ENCODE results near the gene TBC1D14.
A peak's percentile ranks its signal among the peaks of the same experiment; 100 is the strongest.
"Not testable (repeated sequence)": the region's sequence is repeated elsewhere in the genome, so short reads cannot be mapped to it uniquely, and the experiment has no call there.

The TBC1D14 gene

DNA sequence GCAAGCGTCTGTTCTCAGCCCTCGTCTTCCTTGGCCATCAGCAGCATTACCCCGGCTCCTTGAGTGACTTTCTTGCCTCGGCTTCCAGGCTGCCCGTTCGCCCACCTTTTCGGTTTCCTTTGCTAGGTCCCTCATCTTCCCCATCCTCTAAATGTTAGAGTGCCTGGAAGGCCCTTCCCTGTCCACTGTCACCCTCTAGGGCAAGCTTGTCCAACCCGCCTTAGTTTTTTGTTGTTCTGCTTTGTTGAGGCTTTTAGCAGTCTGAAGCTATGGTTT is 62.7 kb downstream of the TBC1D14 start:
- peaks cover 22% of the 10 kb centered on the region for H3K36me3 Mint-ChIP-seq (ENCODE audit: low read depth)
- H3K4me3 Mint-ChIP-seq, result no peak overlapping the region
- H3K4me1 Mint-ChIP-seq, result peaks cover 16% of the 10 kb centered on the region
- no peak overlapping the region for H3K27ac Mint-ChIP-seq
- H3K9me3 Mint-ChIP-seq, result peaks cover 3% of the 10 kb centered on the region
- no peaks in the 10 kb centered on the region for H3K27me3 Mint-ChIP-seq (ENCODE audit: low read depth)
- TF ChIP-seq, protein P1, sequence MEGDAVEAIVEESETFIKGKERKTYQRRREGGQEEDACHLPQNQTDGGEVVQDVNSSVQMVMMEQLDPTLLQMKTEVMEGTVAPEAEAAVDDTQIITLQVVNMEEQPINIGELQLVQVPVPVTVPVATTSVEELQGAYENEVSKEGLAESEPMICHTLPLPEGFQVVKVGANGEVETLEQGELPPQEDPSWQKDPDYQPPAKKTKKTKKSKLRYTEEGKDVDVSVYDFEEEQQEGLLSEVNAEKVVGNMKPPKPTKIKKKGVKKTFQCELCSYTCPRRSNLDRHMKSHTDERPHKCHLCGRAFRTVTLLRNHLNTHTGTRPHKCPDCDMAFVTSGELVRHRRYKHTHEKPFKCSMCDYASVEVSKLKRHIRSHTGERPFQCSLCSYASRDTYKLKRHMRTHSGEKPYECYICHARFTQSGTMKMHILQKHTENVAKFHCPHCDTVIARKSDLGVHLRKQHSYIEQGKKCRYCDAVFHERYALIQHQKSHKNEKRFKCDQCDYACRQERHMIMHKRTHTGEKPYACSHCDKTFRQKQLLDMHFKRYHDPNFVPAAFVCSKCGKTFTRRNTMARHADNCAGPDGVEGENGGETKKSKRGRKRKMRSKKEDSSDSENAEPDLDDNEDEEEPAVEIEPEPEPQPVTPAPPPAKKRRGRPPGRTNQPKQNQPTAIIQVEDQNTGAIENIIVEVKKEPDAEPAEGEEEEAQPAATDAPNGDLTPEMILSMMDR (IDR thresholded peaks at IDR 0.05; ENCODE audit: unreplicated experiment in 3 of 3), result no peak

DNA sequence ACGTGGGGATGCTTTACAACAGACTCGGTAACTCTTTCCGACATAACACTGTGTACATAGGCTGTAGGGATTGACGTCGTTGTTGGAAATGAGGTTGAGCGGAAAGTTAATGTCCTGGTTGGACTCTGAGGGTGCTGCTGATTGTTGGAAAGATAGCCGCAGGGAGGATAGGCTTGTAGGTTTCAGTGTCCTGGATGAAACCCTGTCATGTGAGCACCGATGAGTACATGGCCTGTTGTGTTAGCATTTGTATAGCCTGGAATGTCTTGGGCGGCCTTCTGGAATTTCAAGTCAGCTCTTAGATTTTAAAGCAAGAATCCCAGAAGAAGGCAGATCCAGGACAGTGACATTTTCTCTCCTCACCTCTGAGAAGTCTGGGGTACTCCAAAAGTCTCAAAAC is 63.3 kb downstream of the TBC1D14 start:
- peaks cover 22% of the 10 kb centered on the region for H3K36me3 Mint-ChIP-seq (ENCODE audit: low read depth)
- H3K4me1 Mint-ChIP-seq, result peaks cover 16% of the 10 kb centered on the region
- no peaks in the 10 kb centered on the region for H3K27me3 Mint-ChIP-seq (ENCODE audit: low read depth)
- no peak overlapping the region for H3K27ac Mint-ChIP-seq
- TF ChIP-seq, protein P1 (IDR thresholded peaks at IDR 0.05; ENCODE audit: unreplicated experiment in 3 of 3), result no peak
- H3K9me3 Mint-ChIP-seq, result peaks cover 3% of the 10 kb centered on the region
- H3K4me3 Mint-ChIP-seq, result no peak overlapping the region

DNA sequence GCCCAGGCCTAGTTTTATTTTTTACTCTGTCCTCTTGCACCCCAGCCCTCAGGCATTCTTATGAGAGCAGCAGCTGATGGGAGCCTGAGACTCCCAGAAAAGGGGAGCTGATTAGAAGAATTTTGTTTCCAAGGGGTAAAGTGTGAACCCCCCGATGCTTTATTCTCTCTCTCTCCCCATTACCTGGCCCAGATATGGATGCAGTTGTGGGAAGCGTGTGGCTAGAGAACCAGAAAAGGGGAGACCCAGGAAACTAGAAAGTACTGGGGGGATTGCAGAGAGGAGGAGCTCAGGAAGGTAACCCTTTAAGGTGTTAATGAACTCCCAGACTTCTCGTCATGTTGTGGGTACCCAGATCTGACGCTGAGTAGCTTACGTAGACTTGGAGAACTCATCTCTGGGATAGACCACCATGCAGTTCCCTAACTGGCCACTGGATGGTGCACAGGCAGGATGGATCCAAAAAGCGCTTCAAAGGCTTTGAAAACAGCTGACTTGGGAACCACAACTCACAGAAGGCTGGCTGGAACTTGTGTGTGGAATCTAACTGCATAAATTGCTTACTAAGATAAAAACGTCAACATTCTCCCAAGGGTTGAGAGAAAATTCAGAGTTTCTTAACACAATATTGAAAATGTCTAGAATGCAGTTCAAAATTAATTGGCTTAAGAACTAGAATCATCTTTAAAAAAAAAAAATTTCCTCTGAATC is 64.7 kb downstream of the TBC1D14 start:
- Mint-ChIP-seq H3K4me3 (no peak overlapping the region), H3K9me3 (peaks cover 3% of the 10 kb centered on the region), H3K27ac (peak overlapping the region in 2 of 3 experiments; percentile 35 to 53), H3K4me1 (peaks cover 16% of the 10 kb centered on the region), H3K27me3 (ENCODE audit: low read depth) (no peaks in the 10 kb centered on the region), H3K36me3 (ENCODE audit: low read depth) (peaks cover 21% of the 10 kb centered on the region)
- TF ChIP-seq, protein P1 (IDR thresholded peaks at IDR 0.05; ENCODE audit: unreplicated experiment in 3 of 3), result peak; percentile 93 to 98 (median 95)

DNA sequence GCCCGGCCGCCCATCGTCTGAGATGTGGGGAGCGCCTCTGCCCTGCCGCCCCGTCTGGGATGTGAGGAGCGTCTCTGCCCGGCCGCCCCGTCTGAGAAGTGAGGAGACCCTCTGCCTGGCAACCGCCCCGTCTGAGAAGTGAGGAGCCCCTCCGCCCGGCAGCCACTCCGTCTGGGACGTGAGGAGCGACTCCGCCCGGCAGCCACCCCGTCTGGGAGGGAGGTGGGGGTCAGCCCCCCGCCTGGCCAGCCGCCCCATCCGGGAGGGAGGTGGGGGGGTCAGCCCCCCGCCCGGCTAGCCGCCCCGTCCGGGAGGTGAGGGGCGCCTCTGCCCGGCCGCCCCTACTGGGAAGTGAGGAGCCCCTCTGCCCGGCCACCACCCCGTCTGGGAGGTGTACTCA is 68.2 kb downstream of the TBC1D14 start:
- H3K27ac Mint-ChIP-seq; H3K27me3 Mint-ChIP-seq (ENCODE audit: low read depth); H3K9me3 Mint-ChIP-seq; H3K4me3 Mint-ChIP-seq: not testable (repeated sequence)
- peaks cover 12% of the 10 kb centered on the region for H3K4me1 Mint-ChIP-seq
- H3K36me3 Mint-ChIP-seq (ENCODE audit: low read depth), result peaks cover 24% of the 10 kb centered on the region

DNA sequence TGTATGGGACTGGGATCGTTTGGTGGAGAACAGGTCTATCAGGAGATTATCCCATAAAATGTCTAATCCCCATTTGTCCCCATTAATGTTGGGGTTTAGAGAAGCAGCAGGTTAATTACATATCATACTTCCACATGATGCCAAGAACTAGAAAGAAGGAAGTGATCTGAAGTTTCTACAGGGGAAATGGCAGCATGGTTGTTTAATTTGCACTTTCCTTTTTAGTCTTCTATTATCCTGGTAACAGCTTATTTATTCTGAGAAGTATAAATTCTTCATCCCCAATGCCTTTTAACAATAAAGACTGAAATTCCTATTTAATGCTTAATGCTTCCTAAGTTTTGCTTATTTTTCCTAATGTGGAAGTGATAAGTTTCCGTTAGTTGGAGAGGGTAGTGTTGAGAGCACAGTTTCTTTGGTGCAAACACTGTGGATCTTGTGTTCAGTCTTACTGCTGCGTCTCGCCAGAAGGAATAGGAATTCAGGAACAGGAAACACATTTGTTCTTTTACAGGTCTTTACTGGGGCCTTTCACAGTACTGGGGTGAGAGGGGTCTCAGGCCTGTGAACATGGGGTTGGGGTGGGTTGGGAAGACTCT is 74.0 kb downstream of the TBC1D14 start:
- peak overlapping the region in 1 of 3 experiments; percentile 60 for H3K4me3 Mint-ChIP-seq
- TF ChIP-seq, protein P1 (IDR thresholded peaks at IDR 0.05; ENCODE audit: unreplicated experiment in 3 of 3), result no peak
- no peaks in the 10 kb centered on the region for H3K9me3 Mint-ChIP-seq
- H3K4me1 Mint-ChIP-seq, result peaks cover 38% of the 10 kb centered on the region
- no peaks in the 10 kb centered on the region for H3K27me3 Mint-ChIP-seq (ENCODE audit: low read depth)
- H3K27ac Mint-ChIP-seq, result no peak overlapping the region
- H3K36me3 Mint-ChIP-seq (ENCODE audit: low read depth), result peaks cover 6% of the 10 kb centered on the region

DNA sequence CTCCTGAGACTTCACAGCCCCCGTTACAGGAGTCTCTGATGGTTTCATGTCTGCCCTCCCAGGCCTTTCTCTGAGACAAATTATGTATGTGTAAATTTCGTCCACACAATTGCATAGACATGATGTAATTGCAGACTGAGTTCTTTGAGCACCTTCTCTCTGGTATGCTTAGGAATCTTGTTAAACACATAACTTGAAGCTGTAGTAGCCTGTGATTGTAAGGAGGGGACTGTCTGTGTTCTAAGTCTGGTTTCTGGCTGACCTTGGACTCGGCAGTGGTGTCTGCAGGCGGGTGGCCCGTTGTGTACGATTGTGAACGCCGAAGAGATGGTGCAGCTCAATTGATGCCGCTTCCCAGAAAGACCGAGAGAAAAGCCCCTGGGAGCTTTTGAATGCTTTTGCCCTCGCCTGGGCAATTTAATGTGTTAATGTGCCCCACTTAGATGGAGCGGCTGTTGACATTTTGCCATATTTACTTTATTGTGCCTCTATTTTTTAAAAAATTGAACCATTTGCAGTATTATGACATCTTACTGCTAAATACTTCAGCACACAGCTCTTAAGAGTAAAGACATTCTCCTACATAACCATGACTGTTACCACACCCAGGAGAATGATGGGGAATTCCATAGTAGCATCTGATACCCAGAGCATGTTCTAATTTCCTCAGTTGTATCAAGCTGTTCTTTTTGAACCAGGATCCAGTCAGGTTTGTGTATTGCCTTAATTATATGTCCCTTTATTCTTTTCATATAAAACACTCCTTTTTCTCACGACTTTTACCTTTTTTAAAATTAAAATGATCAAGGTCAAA is 75.2 kb downstream of the TBC1D14 start:
- H3K27me3 Mint-ChIP-seq (ENCODE audit: low read depth), result no peaks in the 10 kb centered on the region
- peak overlapping the region; percentile 71 to 95 (median 76) for H3K27ac Mint-ChIP-seq
- H3K9me3 Mint-ChIP-seq, result no peaks in the 10 kb centered on the region
- H3K4me3 Mint-ChIP-seq, result peak overlapping the region; percentile 95 to 97 (median 97)
- TF ChIP-seq, protein P1 (IDR thresholded peaks at IDR 0.05; ENCODE audit: unreplicated experiment in 3 of 3), result no peak
- peaks cover 50% of the 10 kb centered on the region for H3K4me1 Mint-ChIP-seq
- H3K36me3 Mint-ChIP-seq (ENCODE audit: low read depth), result peaks cover 3% of the 10 kb centered on the region
